Activated naive CD4-positive, alpha-beta T cell treated with anti-CD3 and anti-CD28 coated beads, Interleukin-2, amount 50 U/mL, for 16 hours (primary cell): ENCODE results near the gene MCC.

Source experiments
- DNase-seq: peaks from one replicate; pipeline ENCODE4 v3.0.0-alpha.2; 2020

MCC gene

DNA sequence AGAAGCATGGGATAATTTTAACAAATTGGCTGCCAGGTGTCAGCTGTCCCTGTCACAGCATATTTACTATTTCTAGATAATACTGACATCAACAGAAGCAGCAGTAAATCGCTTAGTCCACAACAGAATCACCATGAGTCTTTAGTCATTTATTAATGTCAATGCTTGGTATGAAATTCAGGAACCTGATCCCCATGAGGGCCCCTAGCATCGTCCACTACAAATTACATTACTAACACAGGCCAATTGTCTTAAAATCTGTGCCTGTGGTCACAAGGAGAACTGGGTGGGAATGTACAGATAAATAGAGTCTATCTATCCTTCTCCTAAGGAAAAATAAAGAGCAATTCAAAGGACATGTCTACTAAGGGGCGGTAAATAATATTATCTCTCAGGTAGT, 129.6 kb downstream of the MCC start:
- no peak for DNase-seq

- DNase-seq, result no peak
These were observed 130.4 kb downstream of the MCC start for GRCh38 chr5:113357696-113358476.

DNA sequence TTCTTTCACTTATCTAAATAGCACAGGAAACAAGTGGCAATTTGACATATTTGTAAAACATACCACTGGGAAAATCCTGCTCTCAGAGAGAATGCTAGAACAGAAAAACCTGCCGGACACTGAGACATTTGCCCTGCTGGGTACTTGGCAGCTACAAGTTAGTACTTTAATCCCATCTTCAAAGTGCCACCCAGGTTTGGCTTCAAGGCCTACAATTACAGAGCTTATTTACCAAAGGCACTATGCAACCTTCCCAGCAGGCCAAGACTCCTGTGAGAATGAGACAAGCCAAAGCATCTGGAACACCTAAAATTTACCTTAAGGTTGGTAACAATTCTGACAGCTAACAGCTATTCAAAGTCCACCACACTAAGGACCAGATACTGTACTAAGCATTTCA, 131.8 kb downstream of the MCC start:
- DNase-seq, result no peak

GRCh38 chr5:113354055-113354454, 134.2 kb downstream of the MCC start:
- no peak for DNase-seq

DNA sequence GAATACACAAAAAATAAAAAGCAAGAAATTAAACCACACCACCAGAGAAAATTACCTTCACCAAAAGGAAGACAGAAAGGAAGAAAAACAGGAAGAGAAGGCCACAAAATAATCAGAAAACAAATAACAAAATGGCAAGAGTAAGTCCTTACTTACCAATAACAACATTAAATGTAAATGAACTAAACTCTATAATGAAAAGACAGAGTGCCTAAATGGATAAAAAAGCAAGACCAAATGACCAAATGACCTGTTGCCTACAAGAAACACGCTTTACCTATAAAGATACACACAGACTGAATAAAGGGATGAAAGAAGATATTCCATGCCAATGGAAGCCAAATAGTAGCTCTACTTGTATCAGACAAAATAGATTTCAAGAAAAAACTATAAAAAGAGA, 140.7 kb downstream of the MCC start:
- no peak for DNase-seq

- no peak for DNase-seq
These were observed 143.0 kb downstream of the MCC start for GRCh38 chr5:113344973-113345940.

DNA sequence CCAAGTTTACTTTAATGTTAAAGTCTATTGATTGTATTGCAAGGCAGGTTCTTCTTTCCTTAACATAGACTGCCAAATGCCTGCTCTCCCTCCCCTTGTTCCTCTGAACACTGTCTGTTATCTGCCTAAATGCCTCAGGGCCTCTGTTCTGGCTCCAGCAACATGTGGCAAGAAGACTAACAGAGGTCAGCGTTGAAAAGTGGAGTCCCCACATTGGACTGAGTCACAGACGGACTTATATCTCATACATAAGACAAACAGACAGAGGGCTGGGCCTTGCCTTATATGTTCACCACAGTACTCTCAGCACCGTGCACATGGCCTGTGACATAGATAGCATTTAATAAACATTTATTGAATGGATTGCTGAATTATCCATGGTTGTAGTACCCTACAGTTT, 144.9 kb downstream of the MCC start:
- DNase-seq, result no peak

- DNase-seq, result no peak
These were observed 147.7 kb downstream of the MCC start for GRCh38 chr5:113340537-113340936.

DNA sequence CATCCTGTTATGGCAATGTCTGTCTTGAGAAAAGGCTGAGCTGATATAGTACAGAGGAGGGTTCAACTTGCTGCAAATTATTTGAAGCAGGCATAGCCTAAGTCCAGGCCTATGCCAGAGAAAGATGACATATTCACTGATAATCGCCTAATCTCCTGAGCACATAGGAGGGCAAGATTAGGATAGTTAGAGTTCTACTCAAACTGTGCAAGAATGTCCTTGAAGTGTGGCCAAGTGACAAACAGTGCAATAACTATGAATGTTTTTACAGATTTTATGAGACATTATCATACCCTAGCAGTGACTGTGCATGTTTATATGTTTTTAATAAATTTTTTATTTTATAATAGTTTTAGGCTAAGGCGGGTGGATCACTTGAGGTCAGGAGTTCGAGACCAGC, 149.6 kb downstream of the MCC start:
- DNase-seq, result no peak

- DNase-seq, result no peak
These were observed 150.5 kb downstream of the MCC start for GRCh38 chr5:113337515-113338415.

DNA sequence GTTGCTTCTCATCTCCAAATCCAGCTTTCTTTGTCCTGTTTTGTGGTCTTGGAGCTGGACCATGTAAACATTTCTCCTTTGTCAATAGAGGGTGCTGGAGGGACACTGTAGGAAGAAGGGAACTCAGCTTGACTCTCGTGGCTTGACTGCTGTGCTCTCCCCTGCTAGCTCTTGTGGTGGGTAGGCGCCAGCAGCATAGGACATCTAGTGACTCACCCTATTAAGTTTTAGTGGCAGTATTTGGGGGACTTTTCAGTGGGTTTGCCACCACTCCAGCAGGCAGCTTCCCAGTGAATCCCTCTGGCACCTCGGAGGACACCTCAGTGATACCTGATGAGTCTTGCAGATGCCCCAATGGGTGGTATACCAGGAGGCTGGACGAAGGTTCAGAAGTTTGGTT, 151.3 kb downstream of the MCC start:
- DNase-seq, result no peak

- DNase-seq, result no peak
These were observed 154.8 kb downstream of the MCC start for GRCh38 chr5:113333411-113333810.

DNA sequence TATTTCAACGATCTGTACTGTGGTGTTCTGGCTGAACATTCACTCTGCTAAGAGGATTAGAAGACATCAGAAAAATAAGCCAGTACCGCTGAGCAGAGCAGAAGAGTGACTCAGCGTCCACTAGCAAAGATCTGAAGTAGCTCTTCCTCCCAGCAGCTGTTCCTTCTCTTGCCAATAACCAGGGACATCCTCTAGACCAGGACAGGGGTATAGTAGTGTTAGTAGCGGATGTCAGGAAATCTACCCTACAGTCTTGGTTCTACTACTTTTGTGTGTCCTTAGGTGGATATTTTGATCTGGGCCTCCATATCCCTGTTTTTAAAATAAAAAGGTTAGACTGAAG, 157.1 kb downstream of the MCC start:
- no peak for DNase-seq

DNA sequence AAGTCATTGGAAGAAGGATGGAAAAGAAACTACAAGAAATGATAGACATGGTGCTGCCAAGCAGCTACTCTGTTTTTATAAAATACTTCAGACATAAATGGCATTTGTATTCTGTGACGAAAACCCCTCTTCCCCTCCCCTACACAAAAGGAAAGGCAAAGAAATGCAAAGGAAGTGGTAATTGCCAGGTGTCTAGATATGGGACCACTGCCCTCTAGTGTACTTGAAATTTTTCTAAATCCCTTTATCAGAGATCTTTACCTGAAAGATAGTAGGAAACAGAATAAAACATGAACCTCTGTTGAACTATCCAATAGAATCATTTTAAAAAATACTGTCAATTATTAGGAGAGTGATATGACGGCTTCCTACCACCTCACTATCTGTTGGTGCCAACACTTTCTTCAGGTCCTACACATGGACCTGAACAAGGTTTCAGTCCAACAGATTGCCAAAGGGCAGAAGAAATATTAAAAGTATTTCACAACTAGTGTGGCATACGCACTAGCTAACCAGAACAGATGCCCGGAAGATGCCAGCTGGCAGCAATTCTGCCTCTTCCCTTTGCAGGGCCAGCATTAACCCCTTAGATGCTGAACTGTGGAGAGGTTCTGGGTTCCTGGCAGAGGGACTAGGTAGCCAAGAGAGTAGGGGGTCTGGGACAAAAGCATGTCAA, 157.6 kb downstream of the MCC start:
- no peak for DNase-seq

- no peak for DNase-seq
These were observed 158.3 kb downstream of the MCC start for GRCh38 chr5:113329981-113330380.

DNA sequence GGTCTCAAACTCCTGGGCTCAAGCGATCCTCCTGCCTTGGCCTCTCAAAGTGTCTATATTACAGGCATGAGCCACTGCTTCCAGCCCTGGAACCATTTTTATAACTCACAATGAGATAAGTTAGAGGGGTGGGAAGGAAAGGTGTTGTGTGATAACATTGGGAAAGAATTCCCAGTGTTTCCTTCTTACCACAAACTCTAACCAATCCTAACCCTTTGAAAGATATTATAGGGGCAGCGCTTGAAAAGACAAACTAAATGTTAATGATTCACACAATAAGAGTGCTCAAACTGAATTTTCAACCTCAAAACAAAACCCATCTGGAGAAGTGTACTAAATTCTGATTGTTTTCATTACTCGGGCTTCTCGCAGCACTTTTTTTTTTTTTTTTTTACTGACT, 163.2 kb downstream of the MCC start:
- DNase-seq, result no peak

GRCh38 chr5:113321276-113321675, 167.0 kb downstream of the MCC start:
- no peak for DNase-seq

DNA sequence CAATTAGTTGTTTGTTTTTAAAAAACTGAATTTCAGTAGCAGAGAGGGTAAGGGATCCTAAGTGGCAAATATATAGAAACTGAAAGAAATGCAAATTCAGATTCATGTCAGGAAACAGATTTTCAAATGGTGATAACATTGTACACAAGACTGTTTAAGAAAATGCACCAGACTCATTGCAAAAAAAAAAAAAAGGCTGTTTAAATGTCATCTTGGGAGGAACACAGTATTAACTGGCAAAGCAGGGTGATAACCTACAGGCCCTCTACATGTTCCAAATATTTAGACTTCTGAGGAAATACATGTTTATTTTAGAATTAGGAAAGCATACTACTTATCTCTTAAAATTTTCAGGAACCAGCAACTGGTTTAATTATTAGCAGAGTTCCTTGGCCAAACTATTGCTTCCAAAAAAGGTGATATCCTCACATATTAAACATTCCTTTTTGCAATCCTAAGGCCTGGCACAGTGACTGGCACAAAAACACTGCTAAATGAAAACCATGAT, 167.9 kb downstream of the MCC start:
- DNase-seq, result no peak

DNA sequence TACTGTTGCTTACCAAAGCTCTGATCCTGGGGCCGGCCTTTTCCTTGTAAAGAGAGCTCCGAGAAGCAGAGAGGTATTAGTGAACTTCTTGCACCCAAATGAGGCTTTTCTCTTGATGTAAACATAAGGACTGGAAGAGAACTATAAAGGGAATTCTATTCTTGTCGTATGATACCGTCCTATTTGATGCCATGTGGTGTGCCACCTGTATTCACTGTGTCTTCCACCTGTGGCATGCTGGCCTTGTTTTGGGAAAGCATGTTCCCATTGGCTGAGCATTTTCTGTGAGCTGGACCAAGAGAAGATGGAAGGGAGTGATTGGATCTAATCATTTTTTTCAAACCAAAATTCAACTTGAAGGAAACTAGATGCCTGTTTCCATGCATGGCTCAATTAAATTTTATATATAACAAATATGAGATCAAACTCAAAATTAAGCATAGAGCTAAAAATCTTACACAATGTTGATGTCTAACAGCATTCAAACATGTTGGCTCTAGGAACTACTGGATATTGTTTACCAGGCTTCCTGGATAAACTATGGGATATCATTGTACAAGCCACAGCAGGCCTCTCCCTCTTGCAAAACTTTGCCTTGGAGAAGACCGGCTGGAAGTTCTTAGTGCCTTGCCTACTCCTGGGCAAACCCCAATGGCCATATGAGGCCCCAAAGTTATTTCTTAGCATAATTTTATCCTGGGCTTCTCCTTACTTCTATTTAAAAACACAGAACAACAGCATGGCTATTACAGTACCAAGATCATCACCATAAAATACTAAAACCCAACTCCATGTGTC, 168.8 kb downstream of the MCC start:
- DNase-seq, result no peak

DNA sequence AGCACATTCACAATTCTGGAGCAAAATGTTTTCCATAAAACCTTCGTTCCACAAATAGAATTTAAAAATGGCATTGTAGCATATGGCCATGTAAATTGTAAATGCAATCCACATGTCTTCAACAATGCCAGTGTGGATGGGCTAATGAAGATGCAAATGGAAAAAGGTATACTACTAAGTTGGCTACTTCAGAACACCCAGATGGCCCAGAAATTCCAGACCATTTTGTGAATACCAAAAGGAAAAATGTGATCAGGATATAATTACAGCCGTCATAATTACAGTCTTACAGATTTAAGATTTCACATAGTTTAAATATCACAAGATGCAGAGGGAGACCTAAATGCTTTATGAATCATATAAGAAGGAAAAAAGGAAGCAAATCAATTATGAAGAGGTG, 170.6 kb downstream of the MCC start:
- no peak for DNase-seq

- no peak for DNase-seq
These were observed 177.0 kb downstream of the MCC start for GRCh38 chr5:113311301-113311700.

DNA sequence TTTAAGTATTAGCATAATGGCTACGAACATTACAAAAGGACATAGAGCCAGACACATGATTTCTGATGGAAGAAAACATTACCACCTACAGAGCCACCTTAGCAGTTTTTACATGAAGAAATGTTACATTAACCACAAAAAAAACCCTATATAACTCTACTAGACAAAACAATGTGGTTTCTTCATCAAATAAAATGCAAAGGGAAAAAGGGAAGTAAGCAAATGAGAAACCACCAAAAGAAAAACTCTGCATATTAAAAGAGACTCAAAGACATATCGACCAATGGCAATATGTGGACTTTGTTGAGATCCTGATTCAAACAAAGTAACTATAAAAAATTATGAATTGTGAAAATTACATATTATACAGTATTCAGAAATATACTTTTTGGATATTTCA, 186.1 kb downstream of the MCC start:
- no peak for DNase-seq
